ENCODE measurements around the gene KAT2A.

The KAT2A gene

GRCh38 chr17:42110301-42111264 lies 10.6 kb downstream of the KAT2A start:
- DNase-seq (ENCODE audit: low spot score), result no peak
- in situ Hi-C loops (cut with MboI; ENCODE audit: low sequenced_read_pairs, unreplicated experiment), result loop anchor here (10.0 kb wide), 1 partner anchor 146 kb away; the partner anchor contains the start of gene CNP
- no peak for TF ChIP-seq CTCF (IDR thresholded peaks at IDR 0.05; ENCODE audit: borderline replicate concordance, control extremely low read depth, extremely low read depth, insufficient read depth, missing control alignments)

- no peak for TF ChIP-seq CTCF (IDR thresholded peaks at IDR 0.05; ENCODE audit: borderline replicate concordance, control extremely low read depth, extremely low read depth, insufficient read depth, missing control alignments)
- no peak for DNase-seq (ENCODE audit: low spot score)
- in situ Hi-C loops (cut with MboI; ENCODE audit: low sequenced_read_pairs, unreplicated experiment), result loop anchor here (10.0 kb wide), 1 partner anchor 84 kb away; the partner anchor contains the start of gene NKIRAS2
These were observed 12.1 kb downstream of the KAT2A start for GRCh38 chr17:42109086-42109485.

GRCh38 chr17:42107597-42108576 lies 13.3 kb downstream of the KAT2A start:
- DNase-seq (ENCODE audit: low spot score), result peak; percentile 100
- no peak for TF ChIP-seq CTCF (IDR thresholded peaks at IDR 0.05; ENCODE audit: borderline replicate concordance, control extremely low read depth, extremely low read depth, insufficient read depth, missing control alignments)
- in situ Hi-C loops (cut with MboI; ENCODE audit: low sequenced_read_pairs, unreplicated experiment), result loop anchor here (10.0 kb wide), 1 partner anchor 83 kb away; the partner anchor contains the start of gene NKIRAS2

GRCh38 chr17:42107124-42107523 lies 14.0 kb downstream of the KAT2A start:
- TF ChIP-seq CTCF (IDR thresholded peaks at IDR 0.05; ENCODE audit: borderline replicate concordance, control extremely low read depth, extremely low read depth, insufficient read depth, missing control alignments), result no peak
- in situ Hi-C loops (cut with MboI; ENCODE audit: low sequenced_read_pairs, unreplicated experiment), result loop anchor here (10.0 kb wide), 1 partner anchor 82 kb away; the partner anchor contains the start of gene NKIRAS2
- DNase-seq (ENCODE audit: low spot score), result no peak

- no peak for DNase-seq (ENCODE audit: low spot score)
- no peak for TF ChIP-seq CTCF (IDR thresholded peaks at IDR 0.05; ENCODE audit: borderline replicate concordance, control extremely low read depth, extremely low read depth, insufficient read depth, missing control alignments)
- in situ Hi-C loops (cut with MboI; ENCODE audit: low sequenced_read_pairs, unreplicated experiment), result loop anchor here (10.0 kb wide), 1 partner anchor 81 kb away; the partner anchor contains the start of gene NKIRAS2
These were observed 15.2 kb downstream of the KAT2A start for GRCh38 chr17:42106009-42106408.

GRCh38 chr17:42104264-42104663 lies 16.9 kb downstream of the KAT2A start:
- TF ChIP-seq CTCF (IDR thresholded peaks at IDR 0.05; ENCODE audit: borderline replicate concordance, control extremely low read depth, extremely low read depth, insufficient read depth, missing control alignments), result no peak
- in situ Hi-C loops (cut with MboI; ENCODE audit: low sequenced_read_pairs, unreplicated experiment), result loop anchor here (10.0 kb wide), 1 partner anchor 79 kb away; the partner anchor contains the start of gene NKIRAS2
- no peak for DNase-seq (ENCODE audit: low spot score)

All from GM13976 (cell line).